KMS-11 (cell line): Measurements from ENCODE around the gene VAV3.

Experiments used
- H2AFZ ChIP-seq: fragments of 200-600 bp; sonication (generic); 2 replicates; pipeline ENCODE4 v1.6.1; 2016; ENCODE audit warnings: antibody characterized with exemption, mixed run types, low read depth
- H3K27ac ChIP-seq: fragments of 200-600 bp; sonication (generic); 2 replicates; pipeline ENCODE4 v1.6.1; 2016; ENCODE audit warnings: mild to moderate bottlenecking, mixed run types
- H3K27me3 ChIP-seq: fragments of 200-600 bp; sonication (generic); 2 replicates; pipeline ENCODE4 v1.6.1; 2017; ENCODE audit warnings: mild to moderate bottlenecking, low read depth, mixed run types, moderate library complexity; ENCODE audit not compliant: insufficient read depth
- H3K36me3 ChIP-seq: fragments of 200-600 bp; sonication (generic); 2 replicates; pipeline ENCODE4 v1.6.1; 2017; ENCODE audit warnings: mild to moderate bottlenecking, mixed run types; ENCODE audit not compliant: insufficient read depth
- H3K4me1 ChIP-seq: fragments of 200-600 bp; sonication (generic); 2 replicates; pipeline ENCODE4 v1.6.1; 2016; ENCODE audit warnings: mild to moderate bottlenecking, low read depth, mixed run types; ENCODE audit not compliant: poor library complexity, severe bottlenecking
- H3K4me2 ChIP-seq: fragments of 200-600 bp; sonication (generic); 2 replicates; pipeline ENCODE4 v1.7.0; 2016; ENCODE audit warnings: mild to moderate bottlenecking, mixed run types
- H3K4me3 ChIP-seq: fragments of 200-600 bp; sonication (generic); IDR thresholded peaks from 2 replicates; pipeline ENCODE4 v1.6.1; 2017; ENCODE audit warnings: low read depth, low read length, mixed read lengths; ENCODE audit not compliant: insufficient read depth
- H3K79me2 ChIP-seq: fragments of 200-600 bp; sonication (generic); 2 replicates; pipeline ENCODE4 v1.6.1; 2016; ENCODE audit warnings: low read depth, mixed run types; ENCODE audit not compliant: insufficient read depth
- H3K9ac ChIP-seq: fragments of 200-600 bp; sonication (generic); 2 replicates; pipeline ENCODE4 v1.6.1; 2016; ENCODE audit warnings: mild to moderate bottlenecking, mixed run types
- H4K20me1 ChIP-seq: fragments of 200-600 bp; sonication (generic); 2 replicates; pipeline ENCODE4 v1.6.1; 2016; ENCODE audit warnings: mild to moderate bottlenecking, mixed run types; ENCODE audit not compliant: insufficient read depth
- TF ChIP-seq, protein P1 (sequence below): fragments of 200-600 bp; sonication (generic); conservative IDR thresholded peaks from 2 replicates; pipeline ENCODE4 v1.6.1; 2017; ENCODE audit warnings: low read depth, mild to moderate bottlenecking, antibody characterized with exemption, low read length, moderate library complexity, mixed read lengths

The VAV3 gene

DNA sequence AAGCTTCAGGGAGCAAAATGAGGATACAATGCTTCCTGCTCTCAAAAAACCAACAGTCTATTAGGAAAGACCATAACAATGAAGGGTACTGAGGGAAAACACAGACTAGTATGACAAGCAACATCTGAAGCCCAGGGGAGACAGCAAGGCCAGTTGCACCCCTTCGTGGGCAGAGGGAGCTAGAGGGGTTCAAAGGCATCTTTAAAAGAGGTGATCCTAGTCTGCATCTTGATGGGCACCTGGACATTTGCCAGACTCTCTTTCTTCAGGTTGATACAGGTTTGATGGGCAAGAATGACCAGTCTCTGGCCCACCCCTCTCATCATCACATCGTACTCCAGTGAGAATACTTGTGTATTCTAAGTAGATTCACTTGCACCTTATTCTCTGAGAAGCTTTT lies 177.7 kb downstream of the VAV3 start:
- Histone ChIP-seq H3K4me2 (no peak overlapping the region), H3K4me1 (no peaks in the 10 kb centered on the region), H3K36me3 (no peaks in the 10 kb centered on the region), H4K20me1 (no peaks in the 10 kb centered on the region), H3K4me3 (no peak overlapping the region), H3K79me2 (no peaks in the 10 kb centered on the region), H3K27me3 (no peaks in the 10 kb centered on the region), H2AFZ (no peak overlapping the region), H3K9ac (no peak overlapping the region), H3K27ac (no peak overlapping the region)
- TF ChIP-seq, protein P1, sequence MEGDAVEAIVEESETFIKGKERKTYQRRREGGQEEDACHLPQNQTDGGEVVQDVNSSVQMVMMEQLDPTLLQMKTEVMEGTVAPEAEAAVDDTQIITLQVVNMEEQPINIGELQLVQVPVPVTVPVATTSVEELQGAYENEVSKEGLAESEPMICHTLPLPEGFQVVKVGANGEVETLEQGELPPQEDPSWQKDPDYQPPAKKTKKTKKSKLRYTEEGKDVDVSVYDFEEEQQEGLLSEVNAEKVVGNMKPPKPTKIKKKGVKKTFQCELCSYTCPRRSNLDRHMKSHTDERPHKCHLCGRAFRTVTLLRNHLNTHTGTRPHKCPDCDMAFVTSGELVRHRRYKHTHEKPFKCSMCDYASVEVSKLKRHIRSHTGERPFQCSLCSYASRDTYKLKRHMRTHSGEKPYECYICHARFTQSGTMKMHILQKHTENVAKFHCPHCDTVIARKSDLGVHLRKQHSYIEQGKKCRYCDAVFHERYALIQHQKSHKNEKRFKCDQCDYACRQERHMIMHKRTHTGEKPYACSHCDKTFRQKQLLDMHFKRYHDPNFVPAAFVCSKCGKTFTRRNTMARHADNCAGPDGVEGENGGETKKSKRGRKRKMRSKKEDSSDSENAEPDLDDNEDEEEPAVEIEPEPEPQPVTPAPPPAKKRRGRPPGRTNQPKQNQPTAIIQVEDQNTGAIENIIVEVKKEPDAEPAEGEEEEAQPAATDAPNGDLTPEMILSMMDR = no peak

DNA sequence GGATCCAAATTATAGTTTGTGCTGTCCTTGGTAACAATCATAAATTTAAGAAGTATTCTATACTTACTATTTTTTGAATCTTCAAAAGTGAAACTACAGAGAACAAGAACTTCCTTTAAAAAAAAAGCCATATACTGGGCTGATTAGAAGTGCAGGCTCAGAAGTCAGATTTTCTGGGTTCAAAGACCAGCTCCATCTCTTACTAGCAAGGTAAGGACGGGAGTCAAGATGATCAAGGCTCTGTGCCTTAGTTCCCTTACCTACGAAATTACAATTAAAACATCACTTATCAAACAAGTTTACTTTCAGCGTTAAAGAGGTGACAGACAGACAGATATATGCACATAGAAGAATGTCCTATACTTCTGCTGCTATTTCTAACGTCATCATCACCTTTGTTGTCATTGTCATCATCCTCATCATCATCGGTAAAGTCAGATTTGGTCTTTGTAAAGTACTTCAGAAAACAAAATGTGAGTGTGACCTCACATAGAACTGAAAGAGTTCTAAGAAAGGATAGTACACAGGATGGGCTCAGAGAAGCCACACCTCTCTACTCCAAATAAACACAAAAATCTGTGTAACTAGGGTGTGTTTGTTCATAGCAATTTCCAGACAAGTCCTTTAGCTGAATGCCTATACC lies 178.7 kb downstream of the VAV3 start:
- Histone ChIP-seq H3K27me3 (no peaks in the 10 kb centered on the region), H3K27ac (no peak overlapping the region), H3K36me3 (no peaks in the 10 kb centered on the region), H3K4me1 (no peaks in the 10 kb centered on the region), H3K79me2 (no peaks in the 10 kb centered on the region), H2AFZ (no peak overlapping the region), H4K20me1 (no peaks in the 10 kb centered on the region), H3K9ac (no peak overlapping the region), H3K4me2 (no peak overlapping the region), H3K4me3 (no peak overlapping the region)
- TF ChIP-seq, protein P1 = no peak

DNA sequence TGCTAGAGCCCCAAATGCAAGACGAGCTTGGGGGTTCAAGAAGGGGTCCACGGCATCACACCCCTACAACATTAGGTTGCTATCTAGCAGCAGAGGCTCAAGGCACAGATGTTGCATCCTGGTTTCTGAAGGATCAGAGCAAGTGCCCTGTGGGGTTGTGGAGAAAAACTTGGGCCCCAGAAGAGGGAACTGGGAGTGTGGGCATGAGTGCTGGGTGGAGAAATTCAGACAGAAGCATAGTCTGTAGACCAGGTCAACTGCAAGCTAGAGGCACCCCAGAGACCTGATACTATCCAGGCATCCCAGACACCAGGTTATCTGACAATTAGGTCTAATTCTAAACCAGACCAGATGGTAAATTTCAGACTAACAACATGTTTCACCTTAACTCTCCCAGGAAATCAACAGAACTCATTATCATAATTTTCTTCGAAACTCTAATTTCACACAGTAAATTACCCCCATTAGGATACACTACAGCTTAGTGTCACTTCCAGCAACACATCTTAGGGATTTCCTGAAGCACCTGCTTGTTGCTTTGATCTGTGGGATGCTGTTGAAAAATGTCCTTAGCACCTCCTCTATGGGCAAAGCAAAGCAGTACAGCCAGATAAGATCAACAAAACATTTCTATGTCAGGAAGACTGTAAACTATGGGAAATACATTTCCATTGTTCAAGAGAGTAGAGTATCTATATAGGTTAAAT lies 179.3 kb downstream of the VAV3 start:
- H3K4me3 ChIP-seq = no peak overlapping the region
- TF ChIP-seq, protein P1 = no peak
- H3K4me2 ChIP-seq = no peak overlapping the region

DNA sequence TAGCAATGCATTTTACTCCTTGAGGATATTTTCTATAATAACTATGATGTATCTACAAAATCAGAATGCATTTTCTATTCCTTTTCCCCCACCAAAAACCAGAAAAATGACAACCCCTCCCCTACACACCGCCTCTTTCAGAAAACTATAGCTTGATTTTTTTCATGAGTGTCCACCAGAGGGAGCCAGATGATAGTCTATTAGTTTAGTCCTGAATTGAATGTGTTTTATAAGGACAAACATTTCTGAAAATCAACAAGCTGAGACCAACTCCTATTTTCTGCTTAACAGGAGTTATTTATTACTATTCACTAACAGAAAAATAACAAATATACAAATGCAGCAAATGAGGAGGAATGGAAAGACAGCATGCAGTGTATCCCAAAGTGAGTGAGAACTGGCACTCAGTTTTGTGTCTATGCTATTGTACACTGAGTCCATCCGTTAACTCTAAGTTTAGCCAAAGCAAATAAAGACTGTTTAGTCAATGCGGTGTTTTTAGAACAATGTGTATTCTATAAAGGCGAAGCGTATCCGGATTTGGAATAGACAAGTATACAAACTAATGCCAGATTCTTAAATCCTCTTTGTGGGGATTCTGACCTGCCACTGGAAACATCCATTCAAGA lies 182.6 kb downstream of the VAV3 start:
- H3K4me3 ChIP-seq = no peak overlapping the region
- TF ChIP-seq, protein P1 = peak; percentile 73
- peaks cover 7% of the 10 kb centered on the region for H3K4me1 ChIP-seq
- no peaks in the 10 kb centered on the region for H3K27me3 ChIP-seq
- no peaks in the 10 kb centered on the region for H3K79me2 ChIP-seq
- H3K36me3 ChIP-seq = no peaks in the 10 kb centered on the region
- H3K4me2 ChIP-seq = no peak overlapping the region
- no peak overlapping the region for H3K27ac ChIP-seq
- no peak overlapping the region for H3K9ac ChIP-seq
- no peaks in the 10 kb centered on the region for H4K20me1 ChIP-seq
- H2AFZ ChIP-seq = no peak overlapping the region

More for the DNA sequence above, 179.3 kb downstream of the VAV3 start:
- H3K27ac ChIP-seq = no peak overlapping the region
- no peak overlapping the region for H3K9ac ChIP-seq
- no peaks in the 10 kb centered on the region for H3K27me3 ChIP-seq
- no peaks in the 10 kb centered on the region for H3K36me3 ChIP-seq
- no peaks in the 10 kb centered on the region for H4K20me1 ChIP-seq
- no peak overlapping the region for H2AFZ ChIP-seq
- H3K79me2 ChIP-seq = no peaks in the 10 kb centered on the region
- H3K4me1 ChIP-seq = no peaks in the 10 kb centered on the region
